LoVo (cell line): Measurements from ENCODE around the gene IL17C.

Experiments used
- DNase-seq: peaks from one replicate; pipeline ENCODE4 v3.0.0-alpha.2; 2016; ENCODE audit warnings: low spot score

Gene IL17C

GRCh38 chr16:88686062-88686438, 47.7 kb downstream of the IL17C start:
- DNase-seq, result peak; percentile 42

- DNase-seq, result peak; percentile 79
These were observed 48.3 kb downstream of the IL17C start, which contains the start of gene SNAI3 for GRCh38 chr16:88686439-88687253. Gene SNAI3 (minus strand): TSS chr16:88686507. CDS start chr16:88686406, 101 bp downstream.

- DNase-seq, result no peak
These were observed 48.8 kb downstream of the IL17C start for GRCh38 chr16:88687254-88687576.

- DNase-seq, result no peak
These were observed 49.3 kb downstream of the IL17C start for GRCh38 chr16:88687676-88688012.

GRCh38 chr16:88688013-88688778, 49.8 kb downstream of the IL17C start:
- DNase-seq, result peak; percentile 80
